Left lobe of liver (tissue), 2 donors: Measurements from ENCODE around the gene BBC3. TPM values are rescaled to one million over a fixed set of nuclear protein-coding genes. Genes with fewer than 3 reads are reported as not detected.

Experiments
- ATAC-seq: fragments of 200-7000 bp; cut with Tn5 transposase; one replicate; pipeline ENCODE4 v1.9.1; 2020; ENCODE audit warnings: mild to moderate bottlenecking, moderate library complexity
- DNase-seq: peaks from one replicate; pipeline ENCODE4 v3.0.0-alpha.2; 2020; ENCODE audit warnings: low spot score
- total RNA-seq: library from RNA; stranded (reverse); gene quantifications from one replicate; pipeline ENCODE4 v1.2.1, GENCODE V29; 2021
- donor health status: DM: no; HTN: no; CAD: no; lungs with moderate emphysema.
- donor health status: DM: no; HTN: yes; CAD: no.

The BBC3 gene
- total RNA-seq, 1 donor from 2014 or later: 2.7 TPM

- no peak for DNase-seq
- ATAC-seq: no peak
Observed at GRCh38 chr19:47232422-47233211, 1.6 kb upstream of the BBC3 start.

DNA sequence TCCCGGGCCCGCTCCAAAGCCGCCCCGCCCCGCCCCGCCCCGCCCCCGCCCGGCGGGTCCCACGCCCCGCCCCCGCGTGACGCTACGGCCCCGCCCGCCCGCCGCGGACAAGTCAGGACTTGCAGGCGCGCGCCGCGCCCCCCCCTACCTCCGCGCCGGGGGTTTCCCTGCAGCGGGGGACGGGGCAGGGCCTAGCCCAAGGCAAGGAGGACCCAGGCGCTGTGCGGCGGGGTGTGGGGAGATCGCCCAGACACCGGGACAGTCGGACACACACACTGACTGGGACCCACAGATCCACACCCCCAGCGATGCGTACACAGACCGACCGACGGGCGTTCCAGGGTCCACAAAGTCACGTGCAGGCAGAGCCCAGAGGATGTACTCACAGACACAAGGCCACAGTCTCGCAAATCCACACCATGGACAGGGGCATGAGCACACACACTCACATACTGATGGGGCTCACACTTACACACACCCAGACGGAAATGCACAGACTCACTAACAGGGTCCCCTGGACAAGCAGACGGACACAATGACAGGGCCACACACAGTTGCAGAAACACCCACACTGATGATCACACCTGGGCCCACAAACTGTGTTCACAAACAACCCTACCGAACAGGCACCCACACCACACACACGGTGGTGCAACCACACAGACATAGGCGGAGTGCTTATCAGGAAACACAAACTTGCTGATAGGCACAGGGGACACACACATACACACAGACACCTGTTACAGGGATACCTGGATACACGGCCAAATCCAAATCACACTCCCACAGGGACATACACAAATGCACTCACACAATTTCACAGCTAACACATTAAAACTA is 436 bp upstream of the BBC3 start:
- DNase-seq (peak; percentile 87), ATAC-seq (peak; percentile 70)

DNA sequence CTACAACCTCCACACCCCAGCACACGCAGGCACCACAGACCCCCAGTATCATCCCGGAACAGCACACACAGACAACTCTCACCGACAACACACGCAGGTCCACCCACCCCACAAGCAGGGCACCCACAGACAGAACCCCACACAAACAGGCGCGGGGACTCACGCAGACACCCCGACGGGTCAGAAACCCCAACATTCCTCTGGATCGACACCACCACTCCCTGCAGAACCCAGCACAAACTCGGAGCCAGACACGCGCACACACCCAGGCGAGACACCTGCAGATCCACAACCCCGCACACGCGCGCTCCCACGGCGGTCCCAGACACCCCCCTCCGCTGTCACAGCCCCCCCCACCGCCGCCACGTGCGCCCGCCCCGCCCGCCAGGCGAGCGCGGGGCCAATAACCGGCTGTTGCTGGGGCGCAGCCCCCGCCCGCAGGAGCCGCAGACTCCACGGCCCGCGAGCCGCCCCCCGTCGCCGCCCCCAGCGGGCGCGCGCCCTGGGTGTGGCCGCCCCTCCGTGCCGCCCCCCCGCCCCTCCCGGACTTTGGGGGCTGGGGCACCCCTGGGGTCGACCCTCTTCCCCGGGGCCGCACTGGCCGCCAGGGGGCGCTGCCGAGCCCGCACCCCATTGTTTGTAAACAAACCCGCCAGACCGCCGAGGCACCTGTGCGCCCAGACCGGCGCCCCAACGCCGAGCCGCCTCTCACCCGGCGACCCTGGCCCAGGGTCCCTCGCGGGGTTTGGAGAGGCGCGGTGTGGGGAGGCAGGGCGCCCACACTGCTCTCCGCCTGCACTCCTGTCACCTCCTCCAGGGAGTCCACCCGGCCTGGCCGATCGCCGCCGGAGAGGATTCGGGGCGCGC is 712 bp downstream of the BBC3 start:
- ATAC-seq (peak; percentile 13), DNase-seq (peak; percentile 76)

- ATAC-seq (no peak), DNase-seq (no peak)
Observed at GRCh38 chr19:47229676-47230053, 1.3 kb downstream of the BBC3 start.

GRCh38 chr19:47228937-47229675 is 1.9 kb downstream of the BBC3 start:
- ATAC-seq: no peak
- DNase-seq: no peak

DNA sequence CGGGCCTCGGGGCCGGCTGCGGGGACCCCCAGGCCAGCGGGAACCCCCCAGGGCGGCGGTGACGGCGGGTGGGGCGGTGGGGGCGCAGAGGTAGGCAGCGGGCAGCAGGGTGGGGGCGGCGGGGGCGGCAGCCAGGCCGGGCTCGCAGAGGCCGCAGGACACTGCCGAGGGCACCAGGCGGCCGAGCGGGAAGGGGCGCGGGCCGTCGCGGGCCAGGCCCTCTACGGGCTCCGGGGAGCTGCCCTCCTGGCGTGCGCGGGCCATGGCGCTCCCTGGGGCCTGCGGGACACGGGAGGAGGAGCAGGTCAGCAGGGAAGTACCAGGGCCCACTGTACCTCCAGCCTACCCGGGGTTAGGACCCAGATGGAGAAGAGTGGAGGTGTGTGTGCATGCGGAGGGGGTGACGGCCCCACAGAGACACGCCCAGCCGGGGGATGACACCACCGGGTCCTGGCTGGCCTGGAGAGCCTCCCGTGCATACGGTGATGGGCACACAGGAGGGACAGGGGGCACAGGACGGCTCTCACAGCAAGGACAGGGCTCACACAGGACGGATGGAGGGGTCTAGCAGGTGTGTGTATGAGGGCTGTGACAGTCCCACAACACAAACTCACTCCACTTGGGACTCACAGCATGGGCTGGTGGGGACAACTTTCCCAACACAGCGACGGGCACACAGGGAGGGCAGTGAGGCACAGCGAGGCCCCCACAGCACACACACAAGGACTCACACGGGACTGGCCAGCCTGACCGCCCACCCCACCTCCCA is 2.6 kb downstream of the BBC3 start:
- ATAC-seq (no peak), DNase-seq (no peak)

DNA sequence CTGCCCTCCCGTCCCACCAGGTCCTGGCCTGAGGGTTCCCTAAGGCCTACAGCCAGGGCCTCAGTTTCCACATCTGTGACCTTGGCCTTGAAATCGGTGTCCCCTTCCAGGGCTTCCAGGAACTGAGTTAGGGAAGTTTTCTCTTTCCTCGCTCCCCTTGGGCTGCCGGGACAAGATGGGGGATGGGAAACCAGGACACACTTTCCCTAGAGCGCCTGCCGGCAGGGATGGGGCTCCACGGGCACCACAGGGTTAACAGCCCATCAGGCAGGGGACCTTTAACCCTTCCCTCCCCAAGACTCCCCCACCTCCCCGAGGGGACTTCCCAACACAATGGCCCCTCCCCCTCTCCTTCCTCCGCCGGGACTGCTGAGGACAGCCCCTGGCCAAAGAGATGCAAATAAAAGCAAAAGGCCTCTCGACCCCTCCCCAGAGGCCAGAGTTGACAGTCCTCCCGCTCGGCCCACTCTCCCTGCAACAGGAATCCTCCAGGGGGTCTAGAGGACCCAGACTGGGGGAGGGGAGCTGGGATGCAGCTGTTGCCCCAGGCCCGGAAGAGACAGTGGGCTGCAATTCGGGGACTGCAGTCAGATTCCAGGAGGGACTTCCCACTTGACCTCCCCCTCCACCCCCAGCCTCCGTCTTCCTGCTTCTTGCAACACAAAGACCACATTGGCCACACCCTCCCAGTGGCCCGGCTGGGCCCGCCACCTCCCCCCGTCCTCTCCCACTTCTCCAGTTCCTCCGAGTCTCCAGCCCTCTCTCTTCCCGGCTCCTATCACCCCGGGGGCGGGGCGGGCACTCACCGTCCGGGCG is 3.4 kb downstream of the BBC3 start:
- DNase-seq (peak; percentile 78), ATAC-seq (peak; percentile 3)

DNA sequence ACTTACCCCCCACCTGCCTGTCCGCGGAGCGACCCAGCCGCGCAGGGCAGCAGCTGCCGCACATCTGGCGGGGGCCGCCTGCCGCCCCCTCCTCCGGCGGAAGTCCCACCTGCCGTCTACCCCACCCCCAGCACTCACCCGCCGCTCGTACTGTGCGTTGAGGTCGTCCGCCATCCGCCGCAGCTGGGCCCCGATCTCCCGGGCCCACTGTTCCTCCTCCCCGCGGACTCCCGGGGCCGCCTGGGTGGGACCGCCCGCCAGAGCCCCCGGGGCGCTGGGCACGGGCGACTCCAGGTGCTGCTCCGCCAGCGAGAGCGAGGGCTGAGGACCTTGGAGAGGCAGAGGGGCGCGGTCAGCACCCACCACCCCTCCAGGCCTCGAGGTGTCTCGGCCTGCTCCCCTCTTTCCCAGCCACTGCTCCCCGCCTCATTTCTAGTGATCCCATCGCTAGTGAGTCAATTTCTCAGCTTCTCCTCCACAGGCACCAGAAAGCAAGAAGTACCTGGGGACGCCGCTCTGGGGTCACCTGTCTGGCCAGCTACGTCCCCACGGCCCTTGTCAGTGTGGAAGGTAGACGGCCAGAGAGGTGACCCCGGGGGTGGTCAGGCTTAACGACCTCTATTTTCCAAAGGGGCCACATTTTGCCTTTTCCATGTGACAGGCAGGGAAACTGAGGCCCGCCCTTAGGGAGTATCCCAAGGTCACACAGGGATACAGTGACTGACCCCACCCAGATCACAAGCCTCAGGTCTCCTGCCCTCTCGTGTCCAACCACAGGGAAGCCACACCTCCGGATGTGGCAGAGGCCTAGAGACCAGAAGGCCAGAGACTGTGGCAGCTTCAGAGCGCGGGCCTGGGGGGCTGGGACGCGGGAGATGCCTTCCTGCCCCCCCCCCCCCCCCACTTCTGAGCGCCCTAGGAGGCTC is 4.3 kb downstream of the BBC3 start:
- DNase-seq (peak; percentile 90), ATAC-seq (peak; percentile 67)

GRCh38 chr19:47225746-47226425 is 5.1 kb downstream of the BBC3 start:
- peak; percentile 93 for DNase-seq
- ATAC-seq: peak; percentile 77

GRCh38 chr19:47221890-47222289 is 9.1 kb downstream of the BBC3 start:
- ATAC-seq: no peak

GRCh38 chr19:47221080-47221841 is 9.7 kb downstream of the BBC3 start:
- ATAC-seq (no peak), DNase-seq (no peak)

More at GRCh38 chr19:47221890-47222289, 9.1 kb downstream of the BBC3 start:
- no peak for DNase-seq

DNA sequence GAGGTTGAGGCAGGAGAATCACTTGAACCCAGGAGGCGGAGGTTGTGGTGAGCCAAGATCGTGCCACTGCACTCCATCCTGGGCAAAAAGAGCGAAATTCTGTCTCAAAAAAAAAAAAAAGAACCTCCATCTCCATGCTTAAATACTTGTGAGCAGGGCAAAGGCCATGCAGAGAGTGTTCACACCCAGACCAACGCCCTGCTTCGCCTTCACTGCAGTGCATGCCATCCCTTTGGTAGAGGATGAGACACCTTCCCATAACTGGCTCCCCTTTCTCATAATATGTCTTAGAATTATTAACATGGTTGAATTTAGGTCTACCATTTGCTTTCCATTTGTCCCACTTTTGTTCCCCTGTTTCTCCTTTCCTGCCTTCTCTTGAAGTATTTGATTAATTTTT is 15.4 kb downstream of the BBC3 start:
- ATAC-seq (no peak), DNase-seq (no peak)

- ATAC-seq (peak; percentile 96), DNase-seq (peak; percentile 64)
Observed at GRCh38 chr19:47210689-47211316, 20.2 kb downstream of the BBC3 start.

GRCh38 chr19:47210180-47210490 is 20.9 kb downstream of the BBC3 start:
- ATAC-seq (no peak), DNase-seq (no peak)

DNA sequence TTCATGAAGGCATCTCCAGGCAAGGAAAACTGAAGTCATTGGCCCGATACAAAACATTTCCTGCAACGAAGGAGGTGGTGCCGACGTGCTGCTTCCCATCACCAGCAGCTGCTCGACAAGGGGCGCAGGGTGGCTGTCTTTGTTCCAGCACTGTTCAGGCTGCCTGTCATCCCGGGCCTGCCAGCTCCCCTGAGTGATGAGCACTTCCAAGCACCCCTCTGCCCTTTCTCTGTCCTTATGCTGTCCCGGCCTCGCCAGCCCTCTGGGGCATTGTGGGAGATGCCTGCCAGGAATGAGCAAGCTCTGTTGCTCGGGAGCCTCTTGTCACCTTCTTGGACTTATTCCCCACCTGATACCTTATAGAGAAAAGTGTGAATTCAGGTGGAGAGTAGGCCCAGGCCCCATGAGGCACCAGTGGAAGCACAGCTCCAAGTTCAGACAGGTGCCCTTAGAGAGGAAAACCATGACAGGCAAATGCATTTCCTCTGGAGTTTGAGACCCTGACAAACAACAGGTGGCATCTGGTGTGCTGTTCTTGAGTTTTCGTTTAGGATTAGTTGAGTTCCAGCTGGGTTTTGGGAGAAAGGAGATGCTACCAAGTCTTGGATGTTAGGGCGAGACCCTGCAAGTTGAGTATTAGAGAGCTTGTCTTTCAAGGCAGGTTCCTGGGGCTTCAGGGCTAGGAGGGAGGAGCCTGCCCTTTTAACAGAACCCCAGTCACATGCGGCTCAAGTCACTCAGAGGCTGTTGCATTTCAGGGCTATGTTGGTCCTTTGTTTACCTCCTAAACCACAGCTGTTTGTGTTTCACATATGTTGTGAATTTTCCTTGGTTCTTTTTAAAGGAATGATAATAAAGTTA is 21.4 kb downstream of the BBC3 start:
- no peak for DNase-seq
- no peak for ATAC-seq
